C4-2B (cell line): Measurements from ENCODE around the gene MMP25.

Experiments used
- H3K27ac ChIP-seq: fragments of 450-650 bp; 2 replicates; pipeline ENCODE4 v1.5.1; 2017
- CTCF ChIP-seq: fragments of 450-650 bp; conservative IDR thresholded peaks from 2 replicates; pipeline ENCODE4 v1.5.1; 2017; ENCODE audit warnings: mild to moderate bottlenecking
- ZFX ChIP-seq: fragments of 450-650 bp; IDR thresholded peaks from 2 replicates; pipeline ENCODE4 v1.6.1; 2017

Gene MMP25

GRCh38 chr16:3004781-3005284, 41.5 kb upstream of the MMP25 start:
- H3K27ac ChIP-seq: peak overlapping the region; percentile 50
- TF ChIP-seq CTCF: no peak
- no peak for TF ChIP-seq ZFX

- TF ChIP-seq CTCF (no peak), ZFX (no peak)
- H3K27ac ChIP-seq: no peak overlapping the region
These were observed 39.1 kb upstream of the MMP25 start for GRCh38 chr16:3007059-3007956.

- no peak overlapping the region for H3K27ac ChIP-seq
- TF ChIP-seq CTCF (no peak), ZFX (no peak)
These were observed 38.2 kb upstream of the MMP25 start for GRCh38 chr16:3007957-3008689.

- no peak for TF ChIP-seq ZFX
- no peak for TF ChIP-seq CTCF
- no peak overlapping the region for H3K27ac ChIP-seq
These were observed 37.7 kb upstream of the MMP25 start for GRCh38 chr16:3008690-3009037.

- H3K27ac ChIP-seq: peak overlapping the region; percentile 25; the same call in 1 of the 2 replicates
- TF ChIP-seq ZFX: no peak
- TF ChIP-seq CTCF: no peak
These were observed 36.6 kb upstream of the MMP25 start for GRCh38 chr16:3009568-3010390.

- TF ChIP-seq ZFX: no peak
- TF ChIP-seq CTCF: no peak
- no peak overlapping the region for H3K27ac ChIP-seq
These were observed 35.9 kb upstream of the MMP25 start for GRCh38 chr16:3010510-3010909.
